Measurements from ENCODE around the gene COL6A6.

DNA sequence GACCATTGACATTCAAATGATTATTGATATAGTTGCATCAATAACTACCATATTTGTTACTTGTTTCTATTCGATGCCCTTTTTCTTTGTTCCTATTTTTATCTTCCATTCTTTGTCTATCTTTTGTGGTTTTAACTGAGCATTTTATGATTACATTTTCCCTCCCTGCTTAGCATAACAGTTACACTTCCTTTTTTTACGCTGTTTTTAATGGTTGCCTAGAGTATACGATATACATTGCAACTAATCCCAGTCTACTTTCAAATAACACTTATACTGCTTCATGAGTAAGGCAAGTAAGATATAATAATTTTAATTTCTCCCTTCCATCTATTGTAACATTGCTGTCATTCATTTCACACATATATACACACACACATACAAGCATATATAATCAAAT lies 26.3 kb downstream of the COL6A6 start:
- no peak for TF ChIP-seq POLR2A (IDR thresholded peaks at IDR 0.05)
- TF ChIP-seq CTCF (IDR thresholded peaks at IDR 0.05): no peak
